DND-41 (cell line): ENCODE results near the gene HMG20A.

Experiments
- ATAC-seq: fragments of 200-7000 bp; cut with Tn5 transposase; 3 replicates; pipeline ENCODE4 v1.9.1; 2021; ENCODE audit warnings: low read depth; ENCODE audit not compliant: insufficient read depth
- DNase-seq: peaks from one replicate; pipeline ENCODE4 v3.0.0-alpha.2; 2020
- H2AFZ ChIP-seq: 2 replicates; pipeline ENCODE4 v1.6.0; 2012; ENCODE audit warnings: low read depth, low read length
- H3K27ac ChIP-seq: 2 replicates; pipeline ENCODE4 v1.5.1; 2012; ENCODE audit warnings: low read length, inconsistent platforms
- H3K27me3 ChIP-seq: fragments of 200-600 bp; sonication (generic); 2 replicates; pipeline ENCODE4 v1.6.0; 2012; ENCODE audit warnings: low read length, mild to moderate bottlenecking, inconsistent platforms; ENCODE audit not compliant: insufficient read depth, poor library complexity
- H3K36me3 ChIP-seq: 2 replicates; pipeline ENCODE4 v1.5.1; 2012; ENCODE audit warnings: low read length, inconsistent platforms; ENCODE audit not compliant: insufficient read depth
- H3K4me1 ChIP-seq: 2 replicates; pipeline ENCODE4 v1.5.1; 2012; ENCODE audit warnings: mild to moderate bottlenecking, low read length; ENCODE audit not compliant: insufficient read depth
- H3K4me2 ChIP-seq: 2 replicates; pipeline ENCODE4 v1.6.0; 2012; ENCODE audit warnings: mild to moderate bottlenecking, moderate library complexity, low read length, inconsistent platforms; ENCODE audit not compliant: insufficient read depth
- H3K4me3 ChIP-seq, 2 experiments: fragments of 200-600 bp in 1 of 2; shearing (Covaris generic) in 1 of 2; 2 replicates each; pipeline ENCODE4 v1.5.1; 2012 to 2016; ENCODE audit warnings: inconsistent platforms in 2 of 2, low read length in 2 of 2, mild to moderate bottlenecking in 2 of 2, low read depth in 1 of 2, moderate library complexity in 1 of 2
- H3K79me2 ChIP-seq: 2 replicates; pipeline ENCODE4 v1.6.0; 2012; ENCODE audit warnings: low read length, inconsistent platforms; ENCODE audit not compliant: insufficient read depth
- H3K9ac ChIP-seq: 2 replicates; pipeline ENCODE4 v1.6.0; 2012; ENCODE audit warnings: low read depth, mild to moderate bottlenecking, inconsistent platforms, low read length, moderate library complexity
- H3K9me3 ChIP-seq: 2 replicates; pipeline ENCODE4 v1.5.1; 2012; ENCODE audit warnings: low read length, moderate library complexity, mild to moderate bottlenecking, inconsistent platforms; ENCODE audit not compliant: insufficient read depth, severe bottlenecking
- H4K20me1 ChIP-seq: 2 replicates; pipeline ENCODE4 v1.6.0; 2012; ENCODE audit warnings: low read length; ENCODE audit not compliant: insufficient read depth
- EZH2 ChIP-seq: IDR thresholded peaks from 3 replicates; pipeline ENCODE4 v1.6.1; 2012; ENCODE audit warnings: borderline replicate concordance, low read depth, mild to moderate bottlenecking, moderate library complexity, low read length, inconsistent platforms; ENCODE audit not compliant: severe bottlenecking
- TF ChIP-seq, protein P1 (sequence below): IDR thresholded peaks from 2 replicates; pipeline ENCODE4 v1.5.1; 2012; ENCODE audit warnings: borderline replicate concordance, low read length, moderate library complexity, mild to moderate bottlenecking; ENCODE audit not compliant: poor library complexity, severe bottlenecking; ENCODE audit errors: extremely low read depth

HMG20A gene

DNA sequence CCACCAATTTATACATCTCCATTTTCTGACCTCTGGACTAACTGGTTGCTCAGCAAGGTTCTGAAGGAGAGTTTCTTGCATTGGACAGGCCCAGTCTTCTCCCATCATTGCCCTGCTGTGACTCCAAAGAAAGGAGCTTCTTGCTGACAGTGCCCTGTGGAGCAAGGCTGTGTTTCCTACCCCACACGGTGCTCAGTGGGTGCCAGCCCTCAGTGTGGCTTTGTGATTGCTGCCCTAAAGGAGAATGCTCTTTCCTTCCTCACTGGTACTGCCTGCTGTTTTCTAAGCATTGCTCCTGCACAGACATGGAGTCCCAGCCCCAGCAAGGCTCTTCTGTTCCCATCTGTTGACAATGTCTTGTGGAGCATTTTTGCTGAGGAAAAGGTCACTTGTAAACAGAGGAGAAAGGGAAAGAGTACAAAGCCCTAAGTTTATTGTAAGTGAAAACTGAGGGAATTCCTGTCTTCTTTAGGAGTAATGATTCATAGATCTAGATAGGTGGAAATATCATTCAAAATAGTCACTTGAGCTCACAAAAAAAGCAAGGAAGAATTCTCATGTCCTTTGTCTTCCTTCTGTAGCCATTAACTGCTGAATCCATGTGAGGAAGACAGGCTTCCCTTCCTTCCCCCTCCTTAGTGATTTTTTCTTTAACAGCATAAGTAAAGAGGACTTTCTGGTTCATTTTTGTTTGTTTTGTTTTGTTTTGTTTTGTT is 62.9 kb downstream of the HMG20A start:
- Histone ChIP-seq H3K9me3 (no peaks in the 10 kb centered on the region), H3K79me2 (no peaks in the 10 kb centered on the region), H3K4me1 (no peaks in the 10 kb centered on the region), H3K36me3 (peaks cover 57% of the 10 kb centered on the region), H2AFZ (no peak overlapping the region), H3K9ac (no peak overlapping the region), H4K20me1 (no peaks in the 10 kb centered on the region), H3K27me3 (no peaks in the 10 kb centered on the region), H3K27ac (no peak overlapping the region), H3K4me2 (no peak overlapping the region), H3K4me3 (no peak overlapping the region)
- DNase-seq = no peak
- TF ChIP-seq, protein P1, sequence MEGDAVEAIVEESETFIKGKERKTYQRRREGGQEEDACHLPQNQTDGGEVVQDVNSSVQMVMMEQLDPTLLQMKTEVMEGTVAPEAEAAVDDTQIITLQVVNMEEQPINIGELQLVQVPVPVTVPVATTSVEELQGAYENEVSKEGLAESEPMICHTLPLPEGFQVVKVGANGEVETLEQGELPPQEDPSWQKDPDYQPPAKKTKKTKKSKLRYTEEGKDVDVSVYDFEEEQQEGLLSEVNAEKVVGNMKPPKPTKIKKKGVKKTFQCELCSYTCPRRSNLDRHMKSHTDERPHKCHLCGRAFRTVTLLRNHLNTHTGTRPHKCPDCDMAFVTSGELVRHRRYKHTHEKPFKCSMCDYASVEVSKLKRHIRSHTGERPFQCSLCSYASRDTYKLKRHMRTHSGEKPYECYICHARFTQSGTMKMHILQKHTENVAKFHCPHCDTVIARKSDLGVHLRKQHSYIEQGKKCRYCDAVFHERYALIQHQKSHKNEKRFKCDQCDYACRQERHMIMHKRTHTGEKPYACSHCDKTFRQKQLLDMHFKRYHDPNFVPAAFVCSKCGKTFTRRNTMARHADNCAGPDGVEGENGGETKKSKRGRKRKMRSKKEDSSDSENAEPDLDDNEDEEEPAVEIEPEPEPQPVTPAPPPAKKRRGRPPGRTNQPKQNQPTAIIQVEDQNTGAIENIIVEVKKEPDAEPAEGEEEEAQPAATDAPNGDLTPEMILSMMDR = no peak
- no peak for TF ChIP-seq EZH2
- no peak for ATAC-seq

DNA sequence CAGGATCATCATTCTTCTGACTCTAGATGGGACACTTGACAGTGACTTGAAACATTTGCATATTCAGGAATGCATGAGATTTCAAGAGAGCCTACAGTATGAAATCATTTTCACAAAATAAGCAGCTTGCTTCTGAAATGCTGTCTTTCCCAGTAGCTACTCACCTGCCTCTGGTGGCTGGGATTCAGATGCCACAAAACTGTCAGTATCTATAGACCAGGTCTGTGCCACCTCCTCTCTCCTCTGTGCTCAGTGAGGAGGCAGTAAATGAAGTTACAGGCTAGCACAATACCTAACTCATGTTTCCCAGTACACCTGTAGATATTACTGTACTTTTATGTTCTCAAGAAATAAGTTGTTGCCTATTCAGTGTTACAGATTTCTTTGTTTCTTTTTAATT is 64.3 kb downstream of the HMG20A start:
- H3K4me2 ChIP-seq = no peak overlapping the region
- H2AFZ ChIP-seq = no peak overlapping the region
- H3K9me3 ChIP-seq = no peaks in the 10 kb centered on the region
- peaks cover 43% of the 10 kb centered on the region; the same call in 1 of the 2 replicates for H3K36me3 ChIP-seq
- no peak overlapping the region for H3K9ac ChIP-seq
- no peaks in the 10 kb centered on the region for H4K20me1 ChIP-seq
- H3K27ac ChIP-seq = no peak overlapping the region
- no peak overlapping the region for H3K4me3 ChIP-seq
- no peaks in the 10 kb centered on the region for H3K4me1 ChIP-seq
- TF ChIP-seq EZH2 = no peak
- TF ChIP-seq, protein P1 = no peak
- no peak for ATAC-seq
- H3K27me3 ChIP-seq = no peaks in the 10 kb centered on the region
- DNase-seq = no peak
- no peaks in the 10 kb centered on the region for H3K79me2 ChIP-seq

DNA sequence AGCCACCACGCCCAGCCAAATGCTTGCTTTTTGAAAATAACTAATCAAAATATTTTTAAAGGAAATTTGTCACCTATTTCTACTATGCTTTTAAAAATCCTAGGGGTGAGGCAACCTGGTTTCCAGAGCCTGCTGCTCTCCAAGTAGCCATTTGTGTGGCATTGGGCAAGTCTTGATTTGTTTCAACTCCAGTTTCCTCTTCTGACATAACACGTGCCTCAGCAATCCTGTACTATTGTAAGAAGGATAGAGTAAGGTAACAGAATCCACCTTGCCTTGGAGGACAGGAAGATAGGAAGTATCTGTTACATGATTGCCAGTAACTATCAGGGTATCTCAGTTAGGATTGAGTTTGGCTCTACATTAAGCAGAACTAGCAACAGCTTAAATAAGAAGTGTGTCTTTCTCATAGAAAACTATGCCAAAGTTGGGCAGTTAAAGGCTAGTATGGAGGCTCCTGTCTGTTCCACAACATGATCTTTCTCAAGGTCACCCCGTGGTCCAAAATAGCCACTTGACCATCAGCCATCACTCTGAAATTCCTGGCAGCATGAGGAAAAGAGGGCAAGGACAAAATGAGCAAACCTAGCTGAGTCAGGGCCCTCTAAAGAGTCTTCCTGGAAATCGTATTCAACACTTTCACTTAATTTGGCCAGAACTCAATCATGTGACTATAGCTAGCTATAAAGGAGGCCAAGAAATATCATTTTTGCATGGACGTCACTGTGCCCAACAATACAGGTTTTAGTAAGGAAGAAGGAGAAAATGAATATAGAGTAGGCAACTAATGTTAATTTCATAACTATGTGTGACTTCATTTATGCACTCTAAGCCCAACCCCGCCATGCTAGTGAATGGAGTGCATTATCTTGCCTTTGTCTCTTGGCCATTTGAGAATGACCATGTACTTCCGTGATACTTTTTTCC is 66.1 kb downstream of the HMG20A start:
- H3K36me3 ChIP-seq = peaks cover 33% of the 10 kb centered on the region; the same call in 1 of the 2 replicates
- DNase-seq = no peak
- ATAC-seq = no peak
- H3K4me2 ChIP-seq = no peak overlapping the region
- H3K27ac ChIP-seq = no peak overlapping the region
- TF ChIP-seq EZH2 = no peak
- TF ChIP-seq, protein P1 = no peak
- H3K9ac ChIP-seq = no peak overlapping the region
- no peaks in the 10 kb centered on the region for H3K9me3 ChIP-seq
- no peak overlapping the region for H3K4me3 ChIP-seq
- H3K27me3 ChIP-seq = no peaks in the 10 kb centered on the region
- H3K4me1 ChIP-seq = no peaks in the 10 kb centered on the region
- H2AFZ ChIP-seq = no peak overlapping the region
- H4K20me1 ChIP-seq = no peaks in the 10 kb centered on the region
- H3K79me2 ChIP-seq = no peaks in the 10 kb centered on the region
